IMR-90 (cell line): ENCODE data around the gene ITPR2. TPM values are rescaled to one million over a fixed set of nuclear protein-coding genes. Genes with fewer than 3 reads are reported as not detected.

Experiments
- ATAC-seq: fragments of 200-7000 bp; cut with Tn5 transposase; 2 replicates; pipeline ENCODE4 v1.9.1; 2020; ENCODE audit warnings: low read depth, mild to moderate bottlenecking, moderate library complexity
- BruUV-seq: library from RNA; stranded (reverse); fragments of 400-500 nt; replicated peaks from 2 replicates; lab custom pipeline; 2021; lab: Mats Ljungman, UMichigan
- CTCF ChIA-PET: fragments of 300-600 bp; formaldehyde crosslinking; extraction: SDS; loops from one replicate; lab custom pipeline; 2021; ENCODE audit warnings: antibody characterized with exemption; lab: Yijun Ruan, JAX
- POLR2A ChIA-PET: fragments of 300-600 bp; sonication (Branson Sonifier 250); formaldehyde crosslinking; loops from one replicate; lab custom pipeline; 2022; ENCODE audit warnings: antibody characterized with exemption; ENCODE audit not compliant: unreplicated experiment; lab: Charles Lee
- DNase-seq: peaks from one replicate; pipeline ENCODE4 v3.0.0; 2013
- H2AFZ ChIP-seq: replicated peaks from 2 replicates; pipeline ENCODE3; 2013; ENCODE audit warnings: low read length, mild to moderate bottlenecking; ENCODE audit not compliant: poor library complexity
- H2AK5ac ChIP-seq: 2 replicates; pipeline ENCODE4 v1.6.1; 2013; ENCODE audit warnings: low read depth, low read length, inconsistent platforms
- H2AK9ac ChIP-seq: replicated peaks from 2 replicates; pipeline ENCODE3; 2013; ENCODE audit warnings: mild to moderate bottlenecking, low read depth, low read length, moderate library complexity; ENCODE audit not compliant: poor library complexity
- H2BK120ac ChIP-seq: 2 replicates; pipeline ENCODE4 v1.6.1; 2013; ENCODE audit warnings: low read depth, low read length, inconsistent platforms
- H2BK15ac ChIP-seq: 3 replicates; pipeline ENCODE4 v1.6.1; 2013; ENCODE audit warnings: low read depth, low read length, inconsistent platforms
- H2BK20ac ChIP-seq: 2 replicates; pipeline ENCODE4 v1.6.1; 2013; ENCODE audit warnings: low read depth, mild to moderate bottlenecking, inconsistent platforms, low read length, moderate library complexity
- H2BK5ac ChIP-seq: 2 replicates; pipeline ENCODE4 v1.6.1; 2013; ENCODE audit warnings: mild to moderate bottlenecking, low read depth, low read length, inconsistent platforms; ENCODE audit not compliant: poor library complexity, severe bottlenecking
- H3K14ac ChIP-seq: replicated peaks from 2 replicates; pipeline ENCODE4 v1.6.1; 2013; ENCODE audit warnings: low read depth, low read length, inconsistent platforms
- H3K18ac ChIP-seq: 2 replicates; pipeline ENCODE4 v1.6.1; 2013; ENCODE audit warnings: low read depth, low read length, control low read depth
- H3K23ac ChIP-seq: 2 replicates; pipeline ENCODE4 v1.6.1; 2013; ENCODE audit warnings: low read depth, low read length, inconsistent platforms
- H3K27ac ChIP-seq: 2 replicates; pipeline ENCODE4 v1.5.1; 2013; ENCODE audit warnings: mild to moderate bottlenecking, control low read depth, low read length; ENCODE audit not compliant: insufficient read depth
- H3K27me3 ChIP-seq: 2 replicates; pipeline ENCODE4 v1.6.1; 2013; ENCODE audit warnings: low read length; ENCODE audit not compliant: control insufficient read depth, insufficient read depth
- H3K36me3 ChIP-seq: 2 replicates; pipeline ENCODE4 v1.6.1; 2013; ENCODE audit warnings: low read length, mixed read lengths; ENCODE audit not compliant: control insufficient read depth, insufficient read depth
- H3K4ac ChIP-seq: 2 replicates; pipeline ENCODE4 v1.6.1; 2013; ENCODE audit warnings: low read depth, low read length, inconsistent platforms
- H3K4me1 ChIP-seq: 2 replicates; pipeline ENCODE4 v1.6.1; 2013; ENCODE audit warnings: low read length, mixed read lengths; ENCODE audit not compliant: control insufficient read depth, insufficient read depth
- H3K4me2 ChIP-seq: 2 replicates; pipeline ENCODE4 v1.6.1; 2013; ENCODE audit warnings: low read depth, mild to moderate bottlenecking, control low read depth, low read length, moderate library complexity
- H3K4me3 ChIP-seq: 2 replicates; pipeline ENCODE4 v1.5.1; 2013; ENCODE audit warnings: low read depth, mild to moderate bottlenecking, control low read depth, low read length, moderate library complexity; ENCODE audit not compliant: insufficient read depth
- H3K56ac ChIP-seq: 2 replicates; pipeline ENCODE4 v1.6.1; 2013; ENCODE audit warnings: low read length, inconsistent platforms; ENCODE audit not compliant: insufficient read depth; ENCODE audit errors: extremely low read depth
- H3K79me1 ChIP-seq, 2 experiments: 2 replicates each; pipeline ENCODE4 v1.6.1; 2013; ENCODE audit warnings: low read length in 2 of 2, inconsistent platforms in 1 of 2, low read depth in 1 of 2
- H3K9ac ChIP-seq: 2 replicates; pipeline ENCODE4 v1.6.1; 2013; ENCODE audit warnings: low read depth, low read length, control low read depth
- H3K9me1 ChIP-seq: 2 replicates; pipeline ENCODE4 v1.6.1; 2013; ENCODE audit warnings: low read length, inconsistent platforms; ENCODE audit not compliant: insufficient read depth
- H3K9me3 ChIP-seq: 2 replicates; pipeline ENCODE4 v1.6.1; 2013; ENCODE audit warnings: low read length; ENCODE audit not compliant: control insufficient read depth, insufficient read depth
- H4K20me1 ChIP-seq: 2 replicates; pipeline ENCODE4 v1.6.1; 2013; ENCODE audit warnings: low read length, inconsistent platforms; ENCODE audit not compliant: insufficient read depth
- H4K5ac ChIP-seq: 2 replicates; pipeline ENCODE4 v1.6.1; 2013; ENCODE audit warnings: mild to moderate bottlenecking, low read depth, low read length, control low read depth
- H4K8ac ChIP-seq, 2 experiments: 2 replicates each; pipeline ENCODE4 v1.6.1; 2013; ENCODE audit warnings: low read depth in 2 of 2, low read length in 2 of 2, control low read depth in 1 of 2, inconsistent platforms in 1 of 2
- H4K91ac ChIP-seq: 2 replicates; pipeline ENCODE4 v1.6.1; 2013; ENCODE audit warnings: low read depth, low read length, inconsistent platforms; ENCODE audit not compliant: insufficient read depth
- CHD1 ChIP-seq: IDR thresholded peaks from 2 replicates; pipeline ENCODE4 v1.6.1; 2012; ENCODE audit warnings: low read depth, low read length, improper control_type of control experiment
- CTCF ChIP-seq: conservative IDR thresholded peaks from 2 replicates; pipeline ENCODE4 v1.5.1; 2012; ENCODE audit warnings: mild to moderate bottlenecking, low read depth, low read length, improper control_type of control experiment
- ELK1 ChIP-seq: fragments of 150-350 bp; IDR thresholded peaks from 2 replicates; pipeline ENCODE4 v1.6.1; 2016; ENCODE audit warnings: low read depth, mild to moderate bottlenecking, low read length, moderate library complexity, borderline replicate concordance
- MAFK ChIP-seq: IDR thresholded peaks from 2 replicates; pipeline ENCODE4 v1.6.1; 2012; ENCODE audit warnings: low read depth, low read length, improper control_type of control experiment
- NFE2L2 ChIP-seq: fragments of 150-350 bp; IDR thresholded peaks from 2 replicates; pipeline ENCODE4 v1.6.1; 2016; ENCODE audit warnings: low read depth, mild to moderate bottlenecking, low read length
- RFX5 ChIP-seq: IDR thresholded peaks from 2 replicates; pipeline ENCODE4 v1.8.0; 2012; ENCODE audit warnings: low read depth, mild to moderate bottlenecking, low read length, moderate library complexity
- SMC3 ChIP-seq: fragments of 150-350 bp; IDR thresholded peaks from 2 replicates; pipeline ENCODE4 v1.6.1; 2016; ENCODE audit warnings: low read depth, mild to moderate bottlenecking, antibody characterized with exemption, low read length, moderate library complexity
- USF2 ChIP-seq: fragments of 150-350 bp; IDR thresholded peaks from 2 replicates; pipeline ENCODE4 v1.6.1; 2017; ENCODE audit warnings: mild to moderate bottlenecking, antibody characterized with exemption, low read length, low read depth
- WGBS, 2 experiments: methylation state at CpG; one replicate each; pipeline versions ENCODE4 v1.1.5 to v1.1.7; 2013; ENCODE audit warnings: missing lambda C conversion rate in 2 of 2; ENCODE audit not compliant: insufficient read length in 1 of 2; ENCODE audit errors: extremely low coverage in 2 of 2; 5-methylcytosine and 5-hydroxymethylcytosine counted together
- dilution Hi-C: fragments of 300-500 bp; cut with HindIII; formaldehyde crosslinking; loops from one replicate; pipeline ENCODE4 v1.14.3; 2018; ENCODE audit warnings: low sequenced_read_pairs; ENCODE audit not compliant: unreplicated experiment
- in situ Hi-C: fragments of 300-500 bp; cut with MboI; formaldehyde crosslinking; loops from 3 replicates; pipeline ENCODE4 v1.14.3; 2019; ENCODE audit warnings: low sequenced_read_pairs, inconsistent platforms, mixed read lengths
- intact Hi-C: fragments of 100-400 bp; cut with micrococcal nuclease; formaldehyde crosslinking; loops from 2 replicates; pipeline ENCODE4 v1.10.0; 2022
- polyA plus RNA-seq, 3 experiments: library from polyadenylated mRNA; depleted of rRNA; stranded (reverse); fragments of >200 nt; gene quantifications; 2 replicates each; pipeline ENCODE4 v1.2.3, GENCODE V29; 2012; ENCODE audit warnings: low replicate concordance in 1 of 3
- total RNA-seq: library from RNA; depleted of rRNA; stranded (reverse); fragments of >200 nt; gene quantifications from 2 replicates; pipeline ENCODE4 v1.2.3, GENCODE V29; 2012

Gene ITPR2
- total and polyA plus RNA-seq, 2 of the 4 experiments (the other 2 are of a cell fraction), result 1.2 to 9.0 TPM

GRCh38 chr12:26689281-26689841 lies 143.6 kb downstream of the ITPR2 start:
- H3K9me3 ChIP-seq, result no peaks in the 10 kb centered on the region
- no peak overlapping the region for H3K23ac ChIP-seq
- H2BK120ac ChIP-seq, result no peak overlapping the region
- H3K27ac ChIP-seq, result no peak overlapping the region
- CTCF ChIA-PET, result no interaction called here
- H2BK15ac ChIP-seq, result no peak overlapping the region
- H4K8ac ChIP-seq, result no peak overlapping the region
- H3K4me3 ChIP-seq, result no peak overlapping the region
- dilution Hi-C loops, result no loop called here
- 100% methylated on average over 4 of the region's 6 CpGs; no CpG with 5 or more reads in 1 of the 2 experiments for WGBS, 2 experiments
- DNase-seq (no peak), ATAC-seq (no peak)
- H4K20me1 ChIP-seq, result no peaks in the 10 kb centered on the region
- no peak overlapping the region for H4K91ac ChIP-seq
- H2AK5ac ChIP-seq, result peak overlapping the region; percentile 58; the same call in 1 of the 2 replicates
- H2BK20ac ChIP-seq, result no peak overlapping the region
- intact Hi-C loops, result no loop called here
- no peak overlapping the region for H4K5ac ChIP-seq
- POLR2A ChIA-PET, result no interaction called here
- H3K4me2 ChIP-seq, result no peak overlapping the region
- H3K4me1 ChIP-seq, result peaks cover 8% of the 10 kb centered on the region
- no peak overlapping the region for H2AFZ ChIP-seq
- TF ChIP-seq USF2, result no peak
- TF ChIP-seq MAFK, result no peak
- no peak for TF ChIP-seq NFE2L2
- TF ChIP-seq ELK1, result no peak
- TF ChIP-seq SMC3, result no peak
- no peak for TF ChIP-seq CTCF
- TF ChIP-seq CHD1, result no peak
- no peak for TF ChIP-seq RFX5
- no peak overlapping the region for H3K9ac ChIP-seq
- no peak overlapping the region for H3K18ac ChIP-seq
- H2BK5ac ChIP-seq, result no peak overlapping the region
- no peak overlapping the region for H3K4ac ChIP-seq
- no peak overlapping the region for H2AK9ac ChIP-seq
- H3K9me1 ChIP-seq, result peaks cover 7% of the 10 kb centered on the region; the same call in 1 of the 2 replicates
- no peak overlapping the region for H3K56ac ChIP-seq
- no peaks in the 10 kb centered on the region for H3K27me3 ChIP-seq
- no TSS peak for BruUV-seq
- no peaks in the 10 kb centered on the region for H3K36me3 ChIP-seq
- in situ Hi-C loops, result no loop called here
- H3K79me1 ChIP-seq, result no peaks in the 10 kb centered on the region
- 0 out of 2 replicates have a peak overlapping the region, but pooled peaks have one; percentile 9 for H3K14ac ChIP-seq
